ENCODE measurements around the gene C1QB. TPM values are rescaled to one million over a fixed set of nuclear protein-coding genes. Genes with fewer than 3 reads are reported as not detected.

C1QB gene
- total RNA-seq = 531 TPM
- long read RNA-seq, transcript C1QB-203 (3 exons, 1,254 nt) = major isoform, 171 of 209 reads
- long read RNA-seq, transcript C1QB-202 (4 exons, 977 nt) = minor isoform, 12 of 209 reads
- long read RNA-seq, partial matches to known transcripts = 17 of 209 reads
- long read RNA-seq, other reads (novel, unspliced or antisense) = 7 of 209 reads

GRCh38 chr1:22652881-22653316, at the start of gene C1QB:
C1QB (plus strand) TSS chr1:22653236; CDS start chr1:22659463, 6,227 bp downstream.
- DNase-seq (ENCODE audit: low spot score) = no peak

- no peak for DNase-seq (ENCODE audit: low spot score)
Observed at GRCh38 chr1:22606161-22606560, 46.9 kb upstream of the C1QB start.

- DNase-seq (ENCODE audit: low spot score) = no peak
Observed at GRCh38 chr1:22607154-22607553, 45.9 kb upstream of the C1QB start.

GRCh38 chr1:22608361-22608760, 44.7 kb upstream of the C1QB start:
- no peak for DNase-seq (ENCODE audit: low spot score)

GRCh38 chr1:22609291-22609690, 43.7 kb upstream of the C1QB start:
- no peak for DNase-seq (ENCODE audit: low spot score)

GRCh38 chr1:22611530-22611947, 41.5 kb upstream of the C1QB start:
- DNase-seq (ENCODE audit: low spot score) = no peak

GRCh38 chr1:22612671-22613571, 40.1 kb upstream of the C1QB start:
- DNase-seq (ENCODE audit: low spot score) = no peak

GRCh38 chr1:22613572-22613918, 39.5 kb upstream of the C1QB start:
- no peak for DNase-seq (ENCODE audit: low spot score)

GRCh38 chr1:22613951-22614350, 39.1 kb upstream of the C1QB start:
- DNase-seq (ENCODE audit: low spot score) = no peak

- DNase-seq (ENCODE audit: low spot score) = no peak
Observed at GRCh38 chr1:22615886-22616285, 37.1 kb upstream of the C1QB start.

- no peak for DNase-seq (ENCODE audit: low spot score)
Observed at GRCh38 chr1:22616571-22616970, 36.5 kb upstream of the C1QB start.

- DNase-seq (ENCODE audit: low spot score) = no peak
Observed at GRCh38 chr1:22618056-22618455, 35.0 kb upstream of the C1QB start.

- DNase-seq (ENCODE audit: low spot score) = no peak
Observed at GRCh38 chr1:22619252-22619651, 33.8 kb upstream of the C1QB start.

GRCh38 chr1:22619798-22620197, 33.2 kb upstream of the C1QB start:
- no peak for DNase-seq (ENCODE audit: low spot score)

GRCh38 chr1:22621761-22622160, 31.3 kb upstream of the C1QB start:
- DNase-seq (ENCODE audit: low spot score) = no peak

GRCh38 chr1:22625262-22625925, 27.6 kb upstream of the C1QB start:
- DNase-seq (ENCODE audit: low spot score) = no peak

- no peak for DNase-seq (ENCODE audit: low spot score)
Observed at GRCh38 chr1:22626237-22627157, 26.5 kb upstream of the C1QB start.

GRCh38 chr1:22627331-22627730, 25.7 kb upstream of the C1QB start:
- DNase-seq (ENCODE audit: low spot score) = no peak

GRCh38 chr1:22628698-22629444, 24.2 kb upstream of the C1QB start:
- DNase-seq (ENCODE audit: low spot score) = no peak

GRCh38 chr1:22629886-22630285, 23.1 kb upstream of the C1QB start:
- DNase-seq (ENCODE audit: low spot score) = no peak

All from mesenteric fat pad (tissue), 1 donor.